ENCODE measurements around the gene SLC35B1.
"Not testable (repeated sequence)": the region's sequence is repeated elsewhere in the genome, so short reads cannot be mapped to it uniquely, and the experiment has no call there.

SLC35B1 gene

DNA sequence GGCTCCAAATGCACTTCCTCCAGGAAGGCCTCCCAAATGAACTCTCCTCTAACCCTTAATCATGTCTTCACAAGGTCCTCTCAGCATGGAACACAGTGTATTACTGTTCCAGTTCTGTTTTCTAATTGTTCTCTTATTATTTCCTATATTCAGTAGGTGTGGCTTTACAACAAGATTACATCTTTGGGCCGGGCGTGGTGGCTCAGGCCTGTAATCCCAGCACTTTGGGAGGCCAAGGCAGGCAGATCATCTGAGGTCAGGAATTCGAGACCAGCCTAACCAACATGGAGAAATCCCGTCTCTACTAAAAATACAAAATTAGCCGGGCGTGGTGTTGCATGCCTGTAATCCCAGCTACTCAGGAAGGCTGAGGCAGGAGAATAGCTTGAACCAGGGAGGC lies 34.1 kb downstream of the SLC35B1 start:
- DNase-seq (ENCODE audit: low read depth in 2 of 2): not testable (repeated sequence)

DNA sequence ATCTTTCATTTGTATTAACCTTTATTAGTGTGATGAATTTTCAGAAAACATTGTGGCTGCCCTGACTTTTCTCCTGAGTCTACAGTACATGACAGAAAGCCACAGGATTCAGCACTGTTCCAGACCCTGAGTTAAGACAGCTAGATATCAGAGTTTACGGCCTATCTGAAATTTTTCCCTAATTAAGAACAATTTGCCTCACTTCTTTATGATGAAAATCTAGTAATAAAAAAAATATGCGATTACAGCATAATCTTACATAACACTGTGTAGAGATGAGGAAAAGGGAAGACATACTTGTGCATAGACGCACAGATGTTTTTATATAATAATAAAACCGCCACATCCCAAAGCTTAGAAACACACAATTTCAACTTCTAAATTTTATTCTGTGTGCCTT lies 37.1 kb downstream of the SLC35B1 start:
- no peak for DNase-seq (ENCODE audit: low read depth in 2 of 2)

DNA sequence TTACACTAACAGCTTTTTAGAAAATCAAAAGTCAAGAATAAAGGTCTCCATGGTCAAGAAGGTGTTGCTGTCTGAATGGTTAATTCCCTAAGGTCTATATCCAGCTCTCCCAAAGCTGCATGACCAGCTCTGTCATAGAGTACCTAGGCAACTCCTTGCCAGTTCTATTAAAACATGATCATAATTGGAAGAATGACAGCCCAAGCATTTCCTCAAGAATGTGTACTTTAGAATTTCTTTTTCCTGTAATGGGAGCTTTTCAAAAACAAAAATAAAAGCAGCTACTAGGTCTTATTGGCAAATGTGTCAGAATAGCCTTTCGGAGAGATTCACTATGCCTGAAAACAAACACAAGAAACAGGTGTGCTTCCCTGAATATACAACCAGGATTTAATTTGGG lies 37.8 kb downstream of the SLC35B1 start:
- DNase-seq (ENCODE audit: low read depth in 2 of 2): no peak

DNA sequence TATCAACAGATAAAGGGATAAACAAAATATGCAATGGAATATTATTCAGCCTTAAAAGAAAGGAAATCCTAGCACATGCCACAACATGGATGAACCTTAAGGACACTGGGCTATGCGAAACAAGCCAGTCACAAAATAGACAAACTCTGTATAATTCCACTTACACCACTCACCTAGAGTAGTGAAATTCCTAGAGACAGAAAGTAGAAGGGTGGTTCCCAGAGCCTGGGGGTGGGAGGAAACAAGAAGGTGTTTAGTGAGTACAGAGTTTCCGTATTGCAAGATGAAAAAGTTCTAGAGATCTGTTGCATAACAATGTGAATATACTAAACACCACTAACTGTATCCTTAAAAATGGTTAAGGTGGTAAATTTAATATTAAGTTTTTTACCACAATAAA lies 39.9 kb downstream of the SLC35B1 start:
- DNase-seq (ENCODE audit: low read depth in 2 of 2): no peak

DNA sequence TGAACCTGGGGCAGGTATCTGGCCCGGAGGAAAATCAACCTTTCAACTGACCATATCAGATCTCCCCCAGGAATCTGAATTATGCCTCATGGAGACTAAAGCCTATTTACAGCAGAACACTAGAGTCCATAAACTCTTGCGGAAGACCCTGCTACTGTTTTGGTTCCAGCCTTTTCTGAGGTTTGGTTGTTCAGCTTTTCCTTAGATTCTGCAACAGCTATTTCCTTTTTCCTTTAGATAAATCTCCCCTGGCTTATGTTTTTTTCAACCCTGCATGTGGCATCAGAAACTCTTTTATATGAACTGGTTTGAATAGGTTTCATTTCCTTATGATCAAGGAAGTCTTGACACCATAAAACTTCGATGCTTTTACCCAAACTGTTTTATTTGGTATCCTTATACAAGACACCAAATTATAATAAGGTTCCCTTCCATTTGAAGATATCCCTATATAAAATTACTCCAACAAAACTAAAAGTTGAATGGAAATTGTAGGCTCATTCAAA lies 43.0 kb downstream of the SLC35B1 start:
- no peak for DNase-seq (ENCODE audit: low read depth in 2 of 2)

DNA sequence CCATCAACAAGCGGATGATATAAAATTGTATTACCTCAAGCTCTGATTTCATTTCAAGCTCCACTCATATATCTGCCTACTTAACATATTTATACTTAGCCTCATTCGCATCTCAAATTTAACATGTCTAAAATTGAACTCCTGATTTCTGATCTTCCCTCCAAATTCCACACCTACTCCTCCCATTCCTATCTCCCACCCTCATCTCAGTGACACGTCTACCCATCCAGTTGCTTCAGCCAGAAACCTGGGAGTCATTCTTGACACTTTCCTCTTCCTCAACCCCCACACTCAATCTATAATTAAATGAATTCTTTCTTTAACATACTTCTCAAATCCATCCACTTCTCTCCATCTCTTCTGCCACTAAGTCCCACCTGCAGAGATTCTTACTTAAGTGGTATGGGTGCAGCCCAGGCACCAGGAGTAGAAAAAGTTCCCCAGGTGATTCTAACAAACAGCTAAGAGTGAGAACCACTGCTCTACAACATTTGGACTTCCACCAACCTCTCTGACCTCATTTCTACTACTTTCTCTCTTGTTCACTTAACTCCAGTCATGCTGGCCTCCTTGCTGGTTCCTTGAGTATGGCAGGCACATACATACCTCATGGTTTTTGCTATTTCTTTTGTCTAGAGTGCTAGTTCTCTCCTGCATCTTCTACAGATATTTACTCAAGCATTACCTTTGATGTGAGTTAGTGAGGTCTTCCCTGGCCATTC lies 47.9 kb downstream of the SLC35B1 start:
- no peak for DNase-seq (ENCODE audit: low read depth in 2 of 2)

DNA sequence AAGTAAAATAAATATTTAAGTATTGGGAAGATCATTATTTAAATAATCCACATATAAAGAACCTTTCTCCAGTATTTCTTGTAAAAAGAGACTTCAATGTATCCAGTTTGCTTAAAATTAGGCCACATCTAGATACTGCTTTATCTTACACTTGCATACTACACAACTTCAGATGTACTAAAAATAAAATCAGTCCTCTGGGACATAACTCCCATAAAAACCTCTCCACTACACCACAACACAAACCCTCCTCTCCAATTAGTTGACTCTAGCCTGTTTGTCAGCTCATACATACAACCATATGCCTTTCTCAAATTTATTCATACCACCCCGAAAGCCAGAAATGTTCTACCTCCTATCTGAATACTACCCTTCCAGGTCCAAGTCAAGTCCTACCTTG lies 51.5 kb downstream of the SLC35B1 start:
- DNase-seq (ENCODE audit: low read depth in 2 of 2): no peak
